Effector memory CD4-positive, alpha-beta T cell (primary cell): ENCODE results near the gene NPAS3.

Experiments used
- DNase-seq, 3 donors: peaks; one replicate each; pipeline ENCODE4 v3.0.0-alpha.2; 2020
- H3K27ac ChIP-seq: 2 replicates; pipeline ENCODE4 v1.7.0; 2013; ENCODE audit warnings: mild to moderate bottlenecking, low read length, moderate library complexity; ENCODE audit not compliant: insufficient read depth, poor library complexity, severe bottlenecking
- H3K27me3 ChIP-seq: replicated peaks from 2 replicates; pipeline ENCODE4 v1.7.0; 2013; ENCODE audit warnings: mild to moderate bottlenecking, low read length; ENCODE audit not compliant: insufficient read depth, control insufficient read depth, poor library complexity, severe bottlenecking
- H3K36me3 ChIP-seq: 2 replicates; pipeline ENCODE4 v1.7.0; 2013; ENCODE audit warnings: mild to moderate bottlenecking, low read length, moderate library complexity; ENCODE audit not compliant: control insufficient read depth, insufficient read depth
- H3K4me1 ChIP-seq: 2 replicates; pipeline ENCODE4 v1.7.0; 2013; ENCODE audit warnings: low read length, mild to moderate bottlenecking; ENCODE audit not compliant: control insufficient read depth, insufficient read depth, poor library complexity, severe bottlenecking
- H3K4me3 ChIP-seq: 2 replicates; pipeline ENCODE4 v1.7.0; 2013; ENCODE audit warnings: low read length, low read depth, mild to moderate bottlenecking; ENCODE audit not compliant: insufficient read depth, poor library complexity, severe bottlenecking
- H3K9me3 ChIP-seq: 2 replicates; pipeline ENCODE4 v1.7.0; 2013; ENCODE audit warnings: mild to moderate bottlenecking, low read length, moderate library complexity; ENCODE audit not compliant: control insufficient read depth

NPAS3 gene

DNA sequence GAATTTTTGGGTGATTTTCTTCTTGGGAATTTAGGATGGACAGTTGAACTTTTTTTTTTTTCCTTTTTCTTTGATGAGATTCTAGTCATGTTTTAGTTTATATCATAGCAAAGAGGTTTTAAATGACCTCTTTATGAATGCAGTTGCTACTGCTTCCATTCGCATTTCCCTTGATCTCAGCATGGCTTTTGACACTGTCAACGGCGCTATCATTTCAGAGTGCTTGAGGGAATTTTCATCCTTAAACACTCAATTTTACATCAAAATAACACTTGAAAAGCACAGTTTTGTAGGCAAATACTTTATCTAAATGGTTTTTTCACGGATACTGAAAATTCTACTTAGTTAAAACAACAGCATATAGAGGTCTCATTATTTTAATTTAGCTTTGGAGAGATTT is 195.5 kb downstream of the NPAS3 start:
- H3K36me3 ChIP-seq = no peaks in the 10 kb centered on the region
- no peak overlapping the region for H3K4me3 ChIP-seq
- no peak for DNase-seq
- H3K9me3 ChIP-seq = no peaks in the 10 kb centered on the region
- H3K4me1 ChIP-seq = no peaks in the 10 kb centered on the region
- no peaks in the 10 kb centered on the region for H3K27me3 ChIP-seq
- H3K27ac ChIP-seq = no peak overlapping the region

DNA sequence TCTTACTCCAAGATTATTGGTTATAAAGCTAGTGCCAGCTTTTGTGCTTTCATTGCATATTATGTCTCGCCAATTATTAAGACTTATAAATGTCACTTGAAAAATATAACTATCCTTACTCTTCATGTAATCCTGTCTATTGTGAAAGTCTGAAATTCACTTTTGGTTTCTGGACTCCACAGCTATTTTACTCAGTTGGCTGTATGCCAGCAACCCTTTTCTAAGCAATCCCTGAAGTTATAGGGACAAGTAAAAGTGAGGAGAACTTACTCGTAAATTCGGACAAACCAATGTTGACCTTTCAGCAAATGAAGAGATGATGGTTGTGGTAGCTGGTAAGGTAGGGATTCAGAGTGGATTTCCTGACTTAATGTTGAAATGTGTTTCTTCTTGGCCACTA is 196.3 kb downstream of the NPAS3 start:
- no peak for DNase-seq
- Histone ChIP-seq H3K27ac (no peak overlapping the region), H3K4me3 (no peak overlapping the region), H3K9me3 (no peaks in the 10 kb centered on the region), H3K36me3 (no peaks in the 10 kb centered on the region), H3K27me3 (no peaks in the 10 kb centered on the region), H3K4me1 (no peaks in the 10 kb centered on the region)

DNA sequence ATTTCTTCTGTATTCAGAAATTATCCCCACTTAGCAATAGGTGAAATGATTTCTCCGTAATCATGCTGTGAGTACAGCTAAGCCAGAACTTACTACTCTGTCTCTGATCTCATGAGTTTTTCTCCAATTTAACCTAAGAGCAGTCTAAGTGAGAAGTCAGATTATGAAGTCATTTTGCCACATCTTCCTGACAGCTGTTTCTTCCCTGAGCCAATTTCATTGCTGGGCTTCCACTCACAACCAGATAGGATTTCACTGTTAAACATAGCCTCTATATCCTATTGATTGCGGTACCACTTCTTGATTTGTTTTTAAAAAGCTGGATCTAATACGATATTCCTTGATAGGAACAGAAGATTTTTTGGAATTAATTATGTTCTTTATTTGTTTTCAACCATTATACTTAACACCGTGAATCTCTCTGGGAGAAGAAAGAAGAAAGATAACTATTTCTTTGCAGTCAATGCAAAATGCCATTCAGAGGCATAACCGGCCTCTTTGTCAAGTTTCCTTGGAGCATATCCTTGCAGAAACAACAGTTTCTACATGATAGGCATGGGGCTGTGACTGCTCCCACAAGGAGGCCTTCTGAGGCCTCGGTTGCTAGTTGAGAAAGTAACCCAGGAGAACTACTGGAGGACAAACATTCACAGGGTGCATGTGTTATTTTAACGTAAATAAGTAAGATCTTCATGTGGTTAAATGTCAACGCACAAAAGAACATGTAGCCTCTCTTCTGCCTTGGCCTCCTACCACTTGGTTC is 212.2 kb downstream of the NPAS3 start:
- no peaks in the 10 kb centered on the region for H3K4me1 ChIP-seq
- no peak overlapping the region for H3K27ac ChIP-seq
- no peaks in the 10 kb centered on the region for H3K9me3 ChIP-seq
- no peak overlapping the region for H3K4me3 ChIP-seq
- no peak for DNase-seq
- no peaks in the 10 kb centered on the region for H3K36me3 ChIP-seq
- H3K27me3 ChIP-seq = no peaks in the 10 kb centered on the region

DNA sequence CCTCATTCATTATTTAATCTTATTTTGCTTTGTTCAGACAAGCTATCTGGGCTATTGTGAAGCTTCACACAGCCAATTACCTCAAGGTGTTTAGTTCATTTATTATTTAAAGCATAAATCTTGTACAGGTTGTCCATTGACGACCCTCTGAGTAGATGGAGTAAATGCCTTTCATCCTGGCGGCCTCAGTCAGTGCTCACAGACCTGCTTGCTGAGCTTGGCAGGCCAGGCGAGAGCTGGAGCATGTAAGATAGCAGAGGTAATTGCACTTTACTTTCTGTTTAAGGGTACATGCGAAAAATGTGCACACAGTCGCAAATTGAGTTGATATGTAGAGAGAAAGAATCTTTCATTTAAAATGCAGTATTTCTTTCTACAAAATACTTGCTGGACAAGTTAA is 224.4 kb downstream of the NPAS3 start:
- DNase-seq = no peak
- no peak overlapping the region for H3K4me3 ChIP-seq
- no peaks in the 10 kb centered on the region for H3K4me1 ChIP-seq
- H3K27ac ChIP-seq = no peak overlapping the region
- no peaks in the 10 kb centered on the region for H3K36me3 ChIP-seq
- no peaks in the 10 kb centered on the region for H3K27me3 ChIP-seq
- H3K9me3 ChIP-seq = no peaks in the 10 kb centered on the region

DNA sequence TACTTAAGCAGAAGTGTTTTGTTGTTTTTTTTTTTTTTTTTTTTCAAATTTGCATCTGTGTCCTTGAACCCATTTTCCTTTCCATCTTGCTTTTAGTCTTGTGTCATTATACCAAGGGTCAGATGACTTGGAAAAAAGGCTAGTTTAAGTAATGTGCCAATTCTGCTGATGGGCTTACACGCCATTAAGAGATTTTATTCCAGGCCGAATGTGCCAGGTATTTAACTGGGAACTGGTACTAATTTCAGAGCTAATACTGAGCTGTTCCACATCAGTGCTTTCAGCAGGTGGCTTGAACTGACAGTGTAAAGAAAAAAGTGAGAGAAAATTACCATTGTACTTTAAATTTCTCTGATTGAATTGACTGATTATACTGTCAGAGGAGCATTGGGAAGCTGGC is 224.9 kb downstream of the NPAS3 start:
- no peak for DNase-seq
- no peaks in the 10 kb centered on the region for H3K27me3 ChIP-seq
- no peaks in the 10 kb centered on the region for H3K9me3 ChIP-seq
- no peaks in the 10 kb centered on the region for H3K4me1 ChIP-seq
- no peak overlapping the region for H3K4me3 ChIP-seq
- H3K36me3 ChIP-seq = no peaks in the 10 kb centered on the region
- H3K27ac ChIP-seq = no peak overlapping the region

DNA sequence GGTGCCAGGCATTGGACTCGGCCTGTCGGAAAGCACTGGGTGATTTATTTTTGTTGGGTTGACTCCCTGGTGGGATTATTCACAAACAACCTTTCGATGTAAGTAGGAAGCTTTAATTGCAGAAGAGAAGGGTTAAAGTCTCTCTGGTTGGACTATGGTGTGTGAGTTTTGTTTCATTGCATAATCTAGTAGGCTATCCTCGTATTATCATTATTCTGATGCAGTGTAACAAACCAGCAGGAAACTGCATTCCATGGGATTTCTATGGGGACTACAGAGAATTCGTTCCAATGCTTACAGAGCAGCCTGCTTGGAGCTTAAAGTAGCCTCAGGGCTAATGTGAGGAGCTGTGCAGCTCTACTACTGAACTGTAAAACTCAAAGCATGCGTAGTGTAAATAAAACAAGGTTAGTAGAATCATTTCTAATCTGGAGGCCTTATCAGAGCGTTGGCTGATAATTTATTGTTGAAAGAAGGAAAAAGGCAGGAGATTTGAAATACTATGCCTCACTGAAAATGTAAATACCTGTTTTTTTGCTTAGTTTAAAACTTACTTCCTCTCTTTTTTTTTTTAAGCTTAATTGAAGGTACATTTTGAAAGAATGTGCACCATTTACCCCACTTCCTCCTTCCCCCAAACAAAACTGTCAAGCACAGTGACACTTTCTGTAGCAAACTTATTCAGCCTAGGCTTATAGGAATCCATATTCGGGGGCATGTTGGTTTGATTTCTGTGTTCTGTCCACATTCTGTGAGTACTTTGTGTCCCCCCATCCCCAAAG is 226.7 kb downstream of the NPAS3 start:
- Histone ChIP-seq H3K4me3 (no peak overlapping the region), H3K4me1 (no peaks in the 10 kb centered on the region), H3K9me3 (no peaks in the 10 kb centered on the region), H3K27ac (no peak overlapping the region), H3K27me3 (no peaks in the 10 kb centered on the region), H3K36me3 (no peaks in the 10 kb centered on the region)
- DNase-seq = no peak

DNA sequence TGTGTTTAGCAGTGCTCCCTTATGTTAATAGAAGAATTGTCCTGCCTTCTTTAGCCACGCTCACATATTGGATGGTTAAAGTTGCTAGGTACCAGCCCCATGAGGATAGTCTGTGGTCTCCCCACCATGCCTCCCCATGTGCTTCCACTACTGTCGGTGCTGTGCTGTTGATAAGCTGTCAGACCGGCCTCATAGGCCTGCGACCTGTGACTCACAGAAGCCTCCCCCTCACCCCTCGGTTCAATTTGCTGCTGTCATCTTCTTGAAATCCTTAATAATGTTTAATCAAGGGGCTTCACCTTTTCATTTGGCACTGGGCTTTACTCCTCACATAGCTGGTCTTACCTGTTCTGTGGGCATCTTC is 227.2 kb downstream of the NPAS3 start:
- no peak for DNase-seq
- H3K27ac ChIP-seq = no peak overlapping the region
- no peak overlapping the region for H3K4me3 ChIP-seq
- H3K4me1 ChIP-seq = no peaks in the 10 kb centered on the region
- H3K27me3 ChIP-seq = no peaks in the 10 kb centered on the region
- H3K9me3 ChIP-seq = no peaks in the 10 kb centered on the region
- H3K36me3 ChIP-seq = no peaks in the 10 kb centered on the region

DNA sequence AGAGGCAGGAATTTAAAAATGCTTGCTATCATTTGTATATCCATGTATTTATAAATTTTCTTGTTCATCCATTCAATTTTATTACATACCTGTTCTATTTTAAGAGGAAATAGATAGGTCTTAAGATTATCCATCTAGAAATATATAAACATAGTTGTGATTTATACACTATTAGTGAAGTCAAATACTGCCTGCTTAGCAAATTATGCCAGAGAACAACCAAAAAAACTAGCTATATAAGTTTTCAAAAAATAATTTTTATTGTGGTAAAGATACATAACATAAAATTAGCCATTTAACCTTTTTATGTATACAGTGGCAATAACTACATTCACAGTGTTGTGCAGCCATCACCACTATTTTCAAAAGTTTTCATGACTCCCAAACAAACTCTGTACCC is 237.3 kb downstream of the NPAS3 start:
- Histone ChIP-seq H3K4me3 (no peak overlapping the region), H3K27ac (no peak overlapping the region)
- no peak for DNase-seq

DNA sequence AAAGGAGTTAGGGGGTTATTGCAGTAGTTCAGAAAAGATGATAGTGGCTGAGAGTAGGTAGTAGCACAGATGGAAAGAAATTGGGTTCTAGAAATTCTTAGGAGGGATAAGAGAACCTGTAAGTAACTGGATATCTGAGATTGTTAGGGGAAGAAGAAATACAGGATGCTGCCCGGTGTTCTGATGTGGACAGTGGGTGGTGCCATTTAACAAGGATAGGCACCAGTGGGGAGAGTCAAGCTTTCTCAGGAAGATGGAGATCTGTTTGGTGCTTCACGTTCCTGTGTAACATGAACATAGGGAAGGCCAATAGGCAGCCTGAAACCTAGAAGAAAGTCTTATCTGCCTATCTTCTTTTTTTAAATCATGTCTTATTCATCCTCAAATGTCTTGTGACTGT is 245.9 kb downstream of the NPAS3 start:
- Histone ChIP-seq H3K27ac (no peak overlapping the region), H3K36me3 (no peaks in the 10 kb centered on the region), H3K4me1 (no peaks in the 10 kb centered on the region), H3K4me3 (no peak overlapping the region), H3K27me3 (no peaks in the 10 kb centered on the region), H3K9me3 (no peaks in the 10 kb centered on the region)
- DNase-seq = no peak

More for the DNA sequence above, 237.3 kb downstream of the NPAS3 start:
- no peaks in the 10 kb centered on the region for H3K36me3 ChIP-seq
- H3K27me3 ChIP-seq = no peaks in the 10 kb centered on the region
- H3K4me1 ChIP-seq = no peaks in the 10 kb centered on the region
- H3K9me3 ChIP-seq = no peaks in the 10 kb centered on the region

DNA sequence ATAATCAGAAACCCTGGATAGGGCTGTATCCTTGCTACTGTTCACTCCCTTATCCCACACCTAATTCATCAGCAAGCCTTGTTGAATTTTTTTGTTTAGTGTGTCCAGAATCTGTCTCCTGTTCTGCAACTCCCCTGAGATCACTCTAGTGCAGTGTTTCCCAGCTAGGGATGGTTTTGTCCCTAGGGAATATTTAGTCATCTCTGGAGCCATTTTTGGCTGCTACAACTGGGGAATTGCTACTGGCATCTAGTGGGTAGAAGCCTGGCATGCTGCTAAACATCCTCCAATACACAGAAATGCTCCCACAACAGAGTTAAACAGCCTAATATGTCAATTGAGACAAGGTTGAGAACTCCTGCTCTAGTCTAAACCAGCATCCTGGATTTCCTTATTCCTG is 248.0 kb downstream of the NPAS3 start:
- H3K4me1 ChIP-seq = no peaks in the 10 kb centered on the region
- H3K4me3 ChIP-seq = no peak overlapping the region
- DNase-seq = no peak
- no peaks in the 10 kb centered on the region for H3K9me3 ChIP-seq
- no peaks in the 10 kb centered on the region for H3K36me3 ChIP-seq
- no peak overlapping the region for H3K27ac ChIP-seq
- H3K27me3 ChIP-seq = no peaks in the 10 kb centered on the region
